Spleen (tissue), 7 donors: Measurements from ENCODE around the gene GABPB1.

Experiments
- CTCF ChIP-seq, 11 experiments: fragments of 200-600 bp in 7 of 11; fragments of 450-650 bp in 4 of 11; sonication (generic) in 4 of 11; IDR thresholded peaks in 8 of 11; conservative IDR thresholded peaks in 3 of 11; 1 replicate in 7 of 11; 2 replicates in 4 of 11; pipeline versions ENCODE4 v1.4.0 to v1.8.0; 2016 to 2021; ENCODE audit warnings: antibody characterized with exemption in 11 of 11, inconsistent platforms in 4 of 11, mild to moderate bottlenecking in 1 of 11
- POLR2A ChIP-seq, 3 donors: fragments of 450-650 bp; IDR thresholded peaks; one replicate each; pipeline ENCODE4 v1.5.1; 2017; ENCODE audit warnings: antibody characterized with exemption in 3 of 3, mild to moderate bottlenecking in 1 of 3
- POLR2AphosphoS5 ChIP-seq, 3 donors: sonication (generic); formaldehyde crosslinking; IDR thresholded peaks; one replicate each; pipeline ENCODE4 v1.5.1; 2017; ENCODE audit warnings: antibody characterized with exemption in 3 of 3
- donor health status: DM: no; HTN: no; CAD: no; lungs with moderate emphysema.
- donor health status: DM: no; HTN: no; CAD: no.
- donor health status: DM: no; HTN: no; CAD: no.

DNA sequence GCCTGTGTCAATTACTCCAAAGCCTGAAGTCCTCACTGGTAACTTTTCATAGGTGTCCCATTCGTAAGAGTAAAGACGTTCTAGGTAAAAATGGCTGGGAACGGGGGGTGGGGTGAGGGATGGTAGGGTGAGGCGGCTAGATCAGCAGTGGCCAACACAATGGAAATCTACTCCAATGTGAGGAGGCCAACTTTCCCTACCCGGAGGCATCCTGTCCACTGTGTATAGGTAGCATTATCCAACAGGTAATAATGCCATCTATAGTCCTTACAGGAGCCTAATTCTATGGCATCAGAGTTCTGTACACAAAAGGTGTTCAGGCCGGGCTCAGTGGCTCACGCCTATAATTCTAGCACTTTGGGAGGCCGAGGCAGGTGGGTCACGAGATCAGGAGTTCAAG lies 118.6 kb downstream of the GABPB1 start:
- TF ChIP-seq POLR2A (IDR thresholded peaks at IDR 0.05) (no peak), CTCF (IDR thresholded peaks at IDR 0.05 in 8 of 11, conservative IDR thresholded peaks at IDR 0.05 in 3 of 11) (no peak), POLR2AphosphoS5 (IDR thresholded peaks at IDR 0.05) (no peak)
